CD4-positive, alpha-beta T cell treated with Interleukin-1 beta for 1 hour (primary cell): Measurements from ENCODE around the gene TSPEAR.
A peak's percentile ranks its signal among the peaks of the same experiment; 100 is the strongest.
"Not testable (repeated sequence)": the region's sequence is repeated elsewhere in the genome, so short reads cannot be mapped to it uniquely, and the experiment has no call there.

Experiments
- DNase-seq, 2 donors: peaks; one replicate each; pipeline ENCODE4 v3.0.0-alpha.2; 2020 to 2022

The TSPEAR gene

GRCh38 chr21:44601091-44601490, 110.3 kb downstream of the TSPEAR start:
- not testable (repeated sequence) for DNase-seq

GRCh38 chr21:44600118-44600978, 111.0 kb downstream of the TSPEAR start, which contains the start of gene KRTAP10-7:
TSS of gene KRTAP10-7 (plus strand) at chr21:44600597. CDS start at chr21:44600622, 25 bp downstream.
- not testable (repeated sequence) for DNase-seq

- DNase-seq = no peak
Measured at GRCh38 chr21:44599264-44600029, 111.9 kb downstream of the TSPEAR start.

GRCh38 chr21:44598061-44598460, 113.3 kb downstream of the TSPEAR start:
- no peak for DNase-seq

GRCh38 chr21:44596068-44596725, 115.2 kb downstream of the TSPEAR start:
- no peak for DNase-seq

GRCh38 chr21:44595524-44595923, 115.8 kb downstream of the TSPEAR start:
- no peak for DNase-seq

GRCh38 chr21:44594406-44594916, 116.9 kb downstream of the TSPEAR start:
- no peak for DNase-seq

- DNase-seq = no peak
Measured at GRCh38 chr21:44593598-44594405, 117.6 kb downstream of the TSPEAR start.

- no peak for DNase-seq
Measured at GRCh38 chr21:44592446-44593311, 118.7 kb downstream of the TSPEAR start, which contains the start of gene KRTAP10-6. TSS of gene KRTAP10-6 (minus strand) at chr21:44592505. CDS start at chr21:44592484, 21 bp downstream.

- not testable (repeated sequence) for DNase-seq
Measured at GRCh38 chr21:44591801-44592130, 119.6 kb downstream of the TSPEAR start.

- not testable (repeated sequence) for DNase-seq
Measured at GRCh38 chr21:44590897-44591800, 120.2 kb downstream of the TSPEAR start.

- no peak for DNase-seq
Measured at GRCh38 chr21:44590311-44590721, 121.1 kb downstream of the TSPEAR start.

- no peak for DNase-seq
Measured at GRCh38 chr21:44589586-44590305, 121.6 kb downstream of the TSPEAR start.

- no peak for DNase-seq
Measured at GRCh38 chr21:44589094-44589493, 122.3 kb downstream of the TSPEAR start.

GRCh38 chr21:44585892-44586291, 125.5 kb downstream of the TSPEAR start:
- DNase-seq = no peak

GRCh38 chr21:44583800-44584147, 127.6 kb downstream of the TSPEAR start:
- peak in 1 of 2 donors; percentile 26 for DNase-seq

GRCh38 chr21:44583089-44583799, 128.1 kb downstream of the TSPEAR start:
- DNase-seq = no peak

- DNase-seq = no peak
Measured at GRCh38 chr21:44582055-44582454, 129.3 kb downstream of the TSPEAR start.

GRCh38 chr21:44581158-44581557, 130.2 kb downstream of the TSPEAR start:
- no peak for DNase-seq
